ENCODE measurements around the gene MRPL33.

Gene MRPL33

DNA sequence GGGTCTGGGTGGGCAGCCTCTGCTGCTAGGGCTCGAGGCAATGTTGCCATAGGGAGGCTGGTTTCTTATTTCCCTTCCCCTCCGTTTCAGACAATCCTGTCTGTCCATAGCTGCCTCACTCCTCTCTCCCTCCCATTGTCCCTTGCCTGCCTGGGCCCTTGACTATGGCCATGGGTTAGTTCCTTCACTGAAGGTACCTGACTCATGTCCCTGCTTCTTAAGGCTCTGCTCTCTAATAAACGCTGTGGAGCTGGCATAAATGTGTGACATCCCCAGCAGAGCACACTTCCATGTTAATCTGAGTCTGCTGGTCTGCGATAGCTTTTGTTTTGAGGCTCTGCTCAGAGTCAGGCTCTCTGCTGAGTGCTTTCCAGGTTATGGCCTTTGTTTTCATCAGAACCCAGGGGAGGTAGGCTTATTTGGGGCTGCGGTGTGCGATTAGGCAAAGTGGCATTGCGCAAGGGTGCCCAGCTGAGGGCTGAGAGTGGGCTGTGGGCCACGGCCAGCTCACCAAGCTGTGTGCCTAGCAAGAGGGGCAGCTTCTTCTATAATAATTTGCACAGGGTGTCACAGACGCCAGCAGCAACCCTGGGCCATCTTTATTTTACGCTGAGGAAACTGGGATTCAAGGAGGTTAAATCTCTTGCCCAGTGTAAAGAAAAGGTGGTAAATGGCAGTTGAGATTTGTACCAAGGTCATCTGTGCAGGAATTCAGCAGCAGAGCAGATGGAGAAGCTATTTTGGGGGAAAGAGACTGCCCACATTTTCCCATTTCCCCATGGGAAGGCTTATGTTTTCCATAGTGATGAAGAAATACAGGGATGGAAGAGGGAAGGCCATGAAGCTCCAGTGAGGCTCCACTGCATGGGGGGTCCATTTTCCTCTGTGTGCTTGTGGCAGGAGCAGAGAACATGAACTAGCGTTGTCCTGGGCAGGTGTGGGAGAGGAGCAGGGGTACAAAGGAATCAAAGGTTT lies 25.6 kb downstream of the MRPL33 start:
- H3K4me3 ChIP-seq (ENCODE audit: low read depth, low read length) = no peak overlapping the region
- TF ChIP-seq, protein P1, sequence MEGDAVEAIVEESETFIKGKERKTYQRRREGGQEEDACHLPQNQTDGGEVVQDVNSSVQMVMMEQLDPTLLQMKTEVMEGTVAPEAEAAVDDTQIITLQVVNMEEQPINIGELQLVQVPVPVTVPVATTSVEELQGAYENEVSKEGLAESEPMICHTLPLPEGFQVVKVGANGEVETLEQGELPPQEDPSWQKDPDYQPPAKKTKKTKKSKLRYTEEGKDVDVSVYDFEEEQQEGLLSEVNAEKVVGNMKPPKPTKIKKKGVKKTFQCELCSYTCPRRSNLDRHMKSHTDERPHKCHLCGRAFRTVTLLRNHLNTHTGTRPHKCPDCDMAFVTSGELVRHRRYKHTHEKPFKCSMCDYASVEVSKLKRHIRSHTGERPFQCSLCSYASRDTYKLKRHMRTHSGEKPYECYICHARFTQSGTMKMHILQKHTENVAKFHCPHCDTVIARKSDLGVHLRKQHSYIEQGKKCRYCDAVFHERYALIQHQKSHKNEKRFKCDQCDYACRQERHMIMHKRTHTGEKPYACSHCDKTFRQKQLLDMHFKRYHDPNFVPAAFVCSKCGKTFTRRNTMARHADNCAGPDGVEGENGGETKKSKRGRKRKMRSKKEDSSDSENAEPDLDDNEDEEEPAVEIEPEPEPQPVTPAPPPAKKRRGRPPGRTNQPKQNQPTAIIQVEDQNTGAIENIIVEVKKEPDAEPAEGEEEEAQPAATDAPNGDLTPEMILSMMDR (IDR thresholded peaks at IDR 0.05; ENCODE audit: borderline replicate concordance, insufficient read depth, low read depth, low read length) = no peak

DNA sequence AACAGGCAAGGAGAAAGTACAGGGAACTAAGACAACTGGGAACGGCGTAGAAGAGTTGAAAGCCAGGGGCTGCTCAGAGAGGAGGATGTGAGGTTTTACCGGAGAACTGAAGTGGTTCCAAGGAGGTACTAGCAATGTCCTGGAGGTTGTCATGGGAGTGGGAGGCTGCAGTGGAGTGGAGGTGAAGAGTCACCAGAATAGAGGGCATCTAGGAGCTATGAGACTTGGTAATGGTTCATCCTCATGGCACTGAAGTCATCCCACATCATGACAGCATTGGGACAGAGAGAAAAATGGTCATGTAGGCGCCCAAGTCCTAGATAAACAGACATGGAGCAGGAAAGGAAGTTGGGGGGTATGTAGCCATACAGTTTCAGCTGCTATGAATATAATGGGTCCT lies 26.3 kb downstream of the MRPL33 start:
- TF ChIP-seq, protein P1 (IDR thresholded peaks at IDR 0.05; ENCODE audit: borderline replicate concordance, insufficient read depth, low read depth, low read length) = no peak
- H3K4me3 ChIP-seq (ENCODE audit: low read depth, low read length) = no peak overlapping the region

DNA sequence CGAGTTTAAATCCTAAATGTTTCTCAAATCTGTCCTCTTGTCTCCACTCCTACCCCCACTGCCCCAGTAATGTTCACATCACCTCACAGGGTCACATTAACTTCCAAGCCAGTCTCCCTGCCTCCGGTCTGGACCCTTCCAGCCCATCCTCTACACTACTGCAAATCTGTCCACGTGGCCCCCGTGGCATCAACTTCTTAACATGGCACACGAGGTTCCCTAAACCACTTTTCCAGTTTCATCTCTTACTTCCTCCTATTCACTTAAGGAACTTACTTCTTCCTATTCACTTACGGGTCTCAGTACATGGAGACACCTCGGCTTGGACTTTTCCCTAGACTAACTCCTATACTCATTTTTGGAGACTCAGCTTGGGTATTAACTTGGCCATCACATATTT lies 27.0 kb downstream of the MRPL33 start:
- no peak overlapping the region for H3K4me3 ChIP-seq (ENCODE audit: low read depth, low read length)
- TF ChIP-seq, protein P1 (IDR thresholded peaks at IDR 0.05; ENCODE audit: borderline replicate concordance, insufficient read depth, low read depth, low read length) = no peak

DNA sequence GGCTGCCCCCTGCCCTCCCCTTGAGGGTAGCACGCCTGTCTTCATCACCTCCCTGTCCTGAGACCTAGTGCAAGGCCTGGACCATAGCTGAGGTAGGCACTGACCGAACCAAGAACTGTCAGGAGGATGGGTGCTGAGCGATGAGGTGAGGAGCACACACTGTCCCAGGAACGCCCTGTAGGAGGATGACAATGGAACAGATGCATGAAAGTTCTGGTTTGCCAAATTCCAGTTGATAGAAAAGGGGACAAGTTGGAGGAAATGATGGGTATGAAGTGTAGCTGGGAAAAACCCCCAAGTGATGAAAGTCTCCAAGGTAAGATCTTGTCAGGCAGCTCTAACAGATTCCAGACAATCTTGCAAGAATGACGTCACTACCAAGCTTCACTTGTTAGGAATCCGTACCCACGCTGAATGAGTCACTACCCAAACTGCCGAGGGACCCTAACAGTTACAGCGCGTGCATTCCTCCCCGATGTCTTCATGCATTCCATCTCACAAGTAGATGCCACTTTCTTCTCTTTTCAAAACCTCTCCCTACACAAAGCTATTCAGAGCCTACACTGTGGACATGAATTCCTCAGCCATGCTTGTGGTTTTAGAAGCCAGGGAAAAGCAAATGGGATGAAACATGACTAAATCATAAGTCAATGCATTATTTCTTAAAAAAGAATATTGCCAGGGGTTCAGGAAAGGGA lies 27.6 kb downstream of the MRPL33 start:
- TF ChIP-seq, protein P1 (IDR thresholded peaks at IDR 0.05; ENCODE audit: borderline replicate concordance, insufficient read depth, low read depth, low read length) = no peak
- H3K4me3 ChIP-seq (ENCODE audit: low read depth, low read length) = no peak overlapping the region

DNA sequence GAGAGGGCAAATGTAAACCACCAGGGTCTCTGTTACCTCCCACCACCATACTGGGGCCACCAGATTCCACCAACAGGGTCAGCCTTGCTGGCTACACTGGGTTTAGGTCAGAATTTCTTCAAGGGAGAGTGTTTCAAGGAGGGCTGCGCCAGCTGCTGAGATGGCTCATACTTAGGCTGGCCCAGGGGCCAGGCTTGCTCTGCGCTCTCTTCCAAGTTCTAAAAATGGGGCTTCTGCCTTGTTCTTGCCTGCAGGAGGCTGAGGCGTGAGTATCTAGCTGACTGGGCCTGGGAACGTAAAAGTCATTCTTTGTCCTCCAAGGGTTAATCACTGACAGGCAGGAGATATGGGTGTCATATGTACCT lies 28.1 kb downstream of the MRPL33 start:
- no peak overlapping the region for H3K4me3 ChIP-seq (ENCODE audit: low read depth, low read length)

DNA sequence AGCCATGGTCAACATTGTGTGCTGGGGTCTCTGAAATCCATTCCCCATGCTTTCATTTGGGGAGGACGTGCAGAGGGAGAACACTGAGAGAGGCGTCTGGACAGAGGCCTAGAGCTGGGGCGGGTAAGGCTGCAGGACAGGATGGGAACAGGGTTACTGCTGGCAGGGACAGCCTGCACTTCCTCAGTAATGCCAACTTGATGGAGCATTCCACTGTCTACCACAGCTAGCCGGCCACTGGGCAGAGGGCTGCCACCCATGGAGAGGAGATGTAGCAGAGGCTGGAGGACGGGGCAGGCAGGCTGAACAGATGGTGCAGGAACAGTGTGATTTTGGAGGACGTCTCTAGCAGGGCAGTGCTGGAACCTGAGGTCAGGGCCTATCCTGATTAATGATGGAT lies 29.3 kb downstream of the MRPL33 start:
- TF ChIP-seq, protein P1 (IDR thresholded peaks at IDR 0.05; ENCODE audit: borderline replicate concordance, insufficient read depth, low read depth, low read length) = no peak
- H3K4me3 ChIP-seq (ENCODE audit: low read depth, low read length) = no peak overlapping the region

More for the DNA sequence above, 28.1 kb downstream of the MRPL33 start:
- TF ChIP-seq, protein P1 (IDR thresholded peaks at IDR 0.05; ENCODE audit: borderline replicate concordance, insufficient read depth, low read depth, low read length) = no peak

Measured in GM12875 (cell line).